ENCODE results near the gene SEMA3A. TPM values are rescaled to one million over a fixed set of nuclear protein-coding genes. Genes with fewer than 3 reads are reported as not detected.
"Not testable (repeated sequence)": the region's sequence is repeated elsewhere in the genome, so short reads cannot be mapped to it uniquely, and the experiment has no call there.

Gene SEMA3A
- total RNA-seq, 2 experiments from 2014 or later: 0.50 to 0.60 TPM

GRCh38 chr7:84057576-84057975, 137.0 kb downstream of the SEMA3A start:
- Mint-ChIP-seq H3K9me3 (no peaks in the 10 kb centered on the region), H3K4me1 (ENCODE audit: low read depth) (peaks cover 8% of the 10 kb centered on the region), H3K36me3 (ENCODE audit: low read depth) (no peaks in the 10 kb centered on the region), H3K27me3 (no peaks in the 10 kb centered on the region), H3K27ac (no peak overlapping the region), H3K4me3 (no peak overlapping the region)
- ATAC-seq (ENCODE audit: poor library complexity) (no peak), DNase-seq (no peak)
- Histone ChIP-seq H3K27ac (ENCODE audit: low read depth in 1 of 2, low read length in 2 of 2) (no peak overlapping the region), H3K4me1 (ENCODE audit: insufficient read depth, low read length) (no peaks in the 10 kb centered on the region), H3K4me3 (ENCODE audit: low read length) (no peak overlapping the region), H3K27me3 (ENCODE audit: control insufficient read depth in 1 of 2, insufficient read depth in 2 of 2, low read length in 2 of 2) (no peaks in the 10 kb centered on the region), H3K9me3 (ENCODE audit: control insufficient read depth in 1 of 2, insufficient read depth in 1 of 2, low read length in 2 of 2) (peaks cover 0 to 3% of the 10 kb centered on the region in 2 experiments), H3K36me3 (ENCODE audit: insufficient read depth, low read length) (no peaks in the 10 kb centered on the region)
- ChIA-PET POLR2A (no interaction called here), CTCF (no interaction called here)
- no peak for TF ChIP-seq CTCF (IDR thresholded peaks at IDR 0.05)
- intact Hi-C loops (cut with DNase I, micrococcal nuclease): no loop called here

- POLR2A ChIA-PET: no interaction called here
- Mint-ChIP-seq H3K27me3 (no peaks in the 10 kb centered on the region), H3K9me3 (no peaks in the 10 kb centered on the region), H3K4me1 (ENCODE audit: low read depth) (peaks cover 7% of the 10 kb centered on the region), H3K4me3 (no peak overlapping the region), H3K27ac (no peak overlapping the region), H3K36me3 (ENCODE audit: low read depth) (no peaks in the 10 kb centered on the region)
- Histone ChIP-seq H3K27ac (ENCODE audit: low read depth in 1 of 2, low read length in 2 of 2) (no peak overlapping the region), H3K27me3 (ENCODE audit: control insufficient read depth in 1 of 2, insufficient read depth in 2 of 2, low read length in 2 of 2) (no peaks in the 10 kb centered on the region), H3K4me3 (ENCODE audit: low read length) (no peak overlapping the region), H3K36me3 (ENCODE audit: insufficient read depth, low read length) (no peaks in the 10 kb centered on the region), H3K9me3 (ENCODE audit: control insufficient read depth in 1 of 2, insufficient read depth in 1 of 2, low read length in 2 of 2) (no peaks in the 10 kb centered on the region), H3K4me1 (ENCODE audit: insufficient read depth, low read length) (no peaks in the 10 kb centered on the region)
- CTCF ChIA-PET: no interaction called here
- intact Hi-C loops (cut with DNase I, micrococcal nuclease): no loop called here
- ATAC-seq (ENCODE audit: poor library complexity) (no peak), DNase-seq (no peak)
- TF ChIP-seq CTCF (IDR thresholded peaks at IDR 0.05): no peak
Observed at GRCh38 chr7:84055904-84056605, 138.5 kb downstream of the SEMA3A start.

- H3K36me3 ChIP-seq (ENCODE audit: insufficient read depth, low read length); POLR2A ChIA-PET; H3K27ac Mint-ChIP-seq; H3K9me3 ChIP-seq (ENCODE audit: control insufficient read depth in 1 of 2, insufficient read depth in 1 of 2, low read length in 2 of 2); H3K27me3 ChIP-seq (ENCODE audit: control insufficient read depth in 1 of 2, insufficient read depth in 2 of 2, low read length in 2 of 2); H3K4me1 Mint-ChIP-seq (ENCODE audit: low read depth); H3K36me3 Mint-ChIP-seq (ENCODE audit: low read depth); H3K27ac ChIP-seq (ENCODE audit: low read depth in 1 of 2, low read length in 2 of 2); H3K4me3 ChIP-seq (ENCODE audit: low read length); H3K27me3 Mint-ChIP-seq; H3K4me1 ChIP-seq (ENCODE audit: insufficient read depth, low read length); intact Hi-C loops (cut with DNase I, micrococcal nuclease); H3K9me3 Mint-ChIP-seq; H3K4me3 Mint-ChIP-seq; ATAC-seq (ENCODE audit: poor library complexity); CTCF ChIA-PET; DNase-seq: not testable (repeated sequence)
Observed at GRCh38 chr7:84055199-84055598, 139.4 kb downstream of the SEMA3A start.

All from CD4-positive, alpha-beta T cell (primary cell).